OCI-LY7 (cell line): ENCODE data around the gene PROSER2. TPM values are rescaled to one million over a fixed set of nuclear protein-coding genes. Genes with fewer than 3 reads are reported as not detected.

ENCODE experiments used
- BruUV-seq: library from RNA; stranded (reverse); fragments of 400-500 nt; replicated peaks from 2 replicates; lab custom pipeline; 2021; lab: Mats Ljungman, UMichigan
- CTCF ChIA-PET: fragments of 300-600 bp; sonication (Branson Sonifier 250); formaldehyde crosslinking; loops from one replicate; lab custom pipeline; 2022; ENCODE audit warnings: antibody characterized with exemption; ENCODE audit not compliant: unreplicated experiment; lab: Charles Lee
- POLR2A ChIA-PET: fragments of 300-600 bp; sonication (Branson Sonifier 250); formaldehyde crosslinking; loops from one replicate; lab custom pipeline; 2022; ENCODE audit warnings: antibody characterized with exemption; lab: Charles Lee
- DNase-seq: peaks from one replicate; pipeline ENCODE4 v3.0.0-alpha.2; 2015; ENCODE audit warnings: low spot score
- H2AFZ ChIP-seq: fragments of 200-600 bp; sonication (generic), shearing (Covaris generic); 2 replicates; pipeline ENCODE4 v1.6.1; 2014; ENCODE audit warnings: mild to moderate bottlenecking, antibody characterized with exemption, low read length, moderate library complexity
- H3K27ac ChIP-seq: fragments of 200-600 bp; sonication (generic); 2 replicates; pipeline ENCODE4 v1.5.1; 2014; ENCODE audit warnings: mixed run types, low read depth, mild to moderate bottlenecking, moderate library complexity, low read length, inconsistent platforms; ENCODE audit not compliant: poor library complexity, severe bottlenecking
- H3K36me3 ChIP-seq: fragments of 200-600 bp; sonication (generic); 2 replicates; pipeline ENCODE4 v1.6.1; 2014; ENCODE audit warnings: mild to moderate bottlenecking, antibody characterized with exemption, low read length, moderate library complexity, mixed read lengths; ENCODE audit not compliant: insufficient read depth
- H3K4me1 ChIP-seq: fragments of 200-600 bp; sonication (generic); 2 replicates; pipeline ENCODE4 v1.5.1; 2014; ENCODE audit warnings: mild to moderate bottlenecking, low read length; ENCODE audit not compliant: insufficient read depth, poor library complexity, severe bottlenecking
- H3K4me2 ChIP-seq: fragments of 200-600 bp; sonication (generic); 2 replicates; pipeline ENCODE4 v1.6.1; 2014; ENCODE audit warnings: mild to moderate bottlenecking, low read length
- H3K4me3 ChIP-seq: fragments of 200-600 bp; sonication (generic); 2 replicates; pipeline ENCODE4 v1.5.1; 2014; ENCODE audit warnings: mild to moderate bottlenecking, low read depth, low read length; ENCODE audit not compliant: poor library complexity, severe bottlenecking
- H3K79me2 ChIP-seq: fragments of 200-600 bp; sonication (generic); 2 replicates; pipeline ENCODE4 v1.6.1; 2016; ENCODE audit warnings: low read depth, mild to moderate bottlenecking, low read length, moderate library complexity, mixed read lengths; ENCODE audit not compliant: insufficient read depth
- H3K9me2 ChIP-seq: fragments of 200-600 bp; sonication (generic); 2 replicates; pipeline ENCODE4 v1.6.1; 2016; ENCODE audit warnings: mild to moderate bottlenecking, low read length, mixed read lengths; ENCODE audit not compliant: insufficient read depth
- H3K9me3 ChIP-seq: fragments of 200-600 bp; sonication (generic); 2 replicates; pipeline ENCODE4 v1.6.1; 2014; ENCODE audit warnings: mild to moderate bottlenecking, mixed run types, low read length, mixed read lengths
- H4K20me1 ChIP-seq: fragments of 200-600 bp; sonication (generic); 2 replicates; pipeline ENCODE4 v1.6.1; 2014; ENCODE audit warnings: mild to moderate bottlenecking, antibody characterized with exemption, low read length, moderate library complexity, mixed read lengths; ENCODE audit not compliant: insufficient read depth
- CTCF ChIP-seq: fragments of 200-600 bp; sonication (generic); conservative IDR thresholded peaks from 2 replicates; pipeline ENCODE4 v1.5.1; 2014; ENCODE audit warnings: mild to moderate bottlenecking, antibody characterized with exemption, low read length, moderate library complexity, mixed read lengths
- EZH2phosphoT487 ChIP-seq: fragments of 200-600 bp; sonication (generic); IDR thresholded peaks from 2 replicates; pipeline ENCODE4 v1.6.1; 2018; ENCODE audit warnings: low read depth, borderline replicate concordance, mild to moderate bottlenecking, mixed run types, antibody characterized with exemption, low read length, moderate library complexity, mixed read lengths
- intact Hi-C: fragments of 100-400 bp; cut with micrococcal nuclease; formaldehyde crosslinking; loops from one replicate; pipeline ENCODE4 v1.10.0; 2022; ENCODE audit not compliant: unreplicated experiment
- total RNA-seq, 2 experiments: library from RNA; depleted of rRNA in 1 of 2; stranded (reverse); fragments of >200 nt in 1 of 2; shearing (Covaris generic) in 1 of 2; gene quantifications; 2 replicates each; pipeline ENCODE4 v1.2.3, GENCODE V29; 2014 to 2022

Gene PROSER2
- total RNA-seq, 2 experiments from 2014 or later, result not detected

DNA sequence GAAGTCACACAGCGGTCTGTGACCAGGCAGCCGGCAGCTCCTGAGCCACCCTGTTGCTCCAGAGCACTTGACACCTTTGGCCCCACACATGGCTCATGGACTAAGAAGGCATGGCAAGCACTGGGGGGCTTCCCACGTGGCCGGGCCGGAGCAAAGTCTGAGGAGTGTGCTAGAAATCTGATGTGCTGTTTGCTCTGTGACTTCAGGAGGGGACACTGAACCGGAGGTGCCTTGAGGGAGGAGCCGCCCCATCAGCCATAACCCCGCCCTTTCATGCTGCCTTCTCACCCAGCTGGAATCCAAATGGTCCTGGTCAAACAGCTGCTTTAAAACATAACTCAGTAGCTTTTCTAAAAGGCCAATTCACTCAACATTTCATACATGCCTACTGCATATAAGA, 33.5 kb downstream of the PROSER2 start:
- H3K36me3 ChIP-seq, result no peaks in the 10 kb centered on the region
- H2AFZ ChIP-seq, result no peak overlapping the region
- H3K9me2 ChIP-seq, result no peaks in the 10 kb centered on the region
- DNase-seq, result no peak
- no peak overlapping the region for H3K27ac ChIP-seq
- TF ChIP-seq CTCF (no peak), EZH2phosphoT487 (no peak)
- H3K4me2 ChIP-seq, result no peak overlapping the region
- ChIA-PET CTCF (no interaction called here), POLR2A (interaction anchor here (1.1 to 1.5 kb wide), 2 partner anchors 9 to 48 kb away, joined by 4 to 7 read pairs; no protein-coding TSS in a partner anchor)
- H3K79me2 ChIP-seq, result no peaks in the 10 kb centered on the region
- intact Hi-C loops, result no loop called here
- no peaks in the 10 kb centered on the region for H3K9me3 ChIP-seq
- BruUV-seq, result no TSS peak
- no peaks in the 10 kb centered on the region for H3K4me1 ChIP-seq
- H4K20me1 ChIP-seq, result no peaks in the 10 kb centered on the region
- H3K4me3 ChIP-seq, result no peak overlapping the region

GRCh38 chr10:11858093-11858492, 34.9 kb downstream of the PROSER2 start:
- no peak for DNase-seq
- no peaks in the 10 kb centered on the region for H3K9me2 ChIP-seq
- TF ChIP-seq CTCF (no peak), EZH2phosphoT487 (no peak)
- intact Hi-C loops, result no loop called here
- POLR2A ChIA-PET, result interaction anchor here (0.6 kb wide), 1 partner anchor 482 kb away, joined by 6 read pairs; no protein-coding TSS in a partner anchor
- no TSS peak for BruUV-seq
- peaks cover 4% of the 10 kb centered on the region for H3K4me1 ChIP-seq
- no peaks in the 10 kb centered on the region for H3K36me3 ChIP-seq
- H4K20me1 ChIP-seq, result no peaks in the 10 kb centered on the region
- H3K27ac ChIP-seq, result no peak overlapping the region
- no peak overlapping the region for H3K4me3 ChIP-seq
- no peaks in the 10 kb centered on the region for H3K79me2 ChIP-seq
- no peak overlapping the region for H3K4me2 ChIP-seq
- CTCF ChIA-PET, result no interaction called here
- H3K9me3 ChIP-seq, result no peaks in the 10 kb centered on the region
- no peak overlapping the region for H2AFZ ChIP-seq

DNA sequence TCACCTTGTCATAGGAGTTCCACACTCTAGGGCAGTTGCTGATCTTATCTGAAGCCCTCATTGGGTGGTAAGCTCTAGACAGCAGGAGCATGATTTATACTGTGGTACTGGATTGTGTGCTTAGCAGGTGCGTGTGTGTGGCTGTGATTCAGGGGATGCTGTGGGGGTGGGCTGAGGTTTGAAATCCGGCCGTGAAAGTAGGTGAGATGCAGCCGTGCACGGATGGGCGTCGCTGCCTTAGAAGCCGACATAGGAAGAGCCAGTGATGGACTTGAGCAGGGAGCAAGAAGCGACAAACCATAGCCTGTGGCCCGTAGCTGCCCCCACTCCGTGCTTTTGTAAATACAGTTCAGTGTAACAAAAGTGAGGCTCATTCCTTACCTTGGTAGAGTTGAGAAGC, 38.2 kb downstream of the PROSER2 start:
- ChIA-PET POLR2A (no interaction called here), CTCF (no interaction called here)
- Histone ChIP-seq H3K4me2 (no peak overlapping the region), H3K4me3 (no peak overlapping the region), H3K36me3 (no peaks in the 10 kb centered on the region), H3K79me2 (no peaks in the 10 kb centered on the region), H4K20me1 (no peaks in the 10 kb centered on the region), H3K9me2 (no peaks in the 10 kb centered on the region), H3K27ac (no peak overlapping the region), H2AFZ (no peak overlapping the region), H3K9me3 (no peaks in the 10 kb centered on the region), H3K4me1 (peaks cover 17% of the 10 kb centered on the region)
- intact Hi-C loops, result no loop called here
- no TSS peak for BruUV-seq
- DNase-seq, result no peak
- TF ChIP-seq EZH2phosphoT487 (no peak), CTCF (no peak)
